Measurements from ENCODE around the gene CPVL.

GRCh38 chr7:29065181-29065857 lies 81.0 kb downstream of the CPVL start:
- TF ChIP-seq, protein P1, sequence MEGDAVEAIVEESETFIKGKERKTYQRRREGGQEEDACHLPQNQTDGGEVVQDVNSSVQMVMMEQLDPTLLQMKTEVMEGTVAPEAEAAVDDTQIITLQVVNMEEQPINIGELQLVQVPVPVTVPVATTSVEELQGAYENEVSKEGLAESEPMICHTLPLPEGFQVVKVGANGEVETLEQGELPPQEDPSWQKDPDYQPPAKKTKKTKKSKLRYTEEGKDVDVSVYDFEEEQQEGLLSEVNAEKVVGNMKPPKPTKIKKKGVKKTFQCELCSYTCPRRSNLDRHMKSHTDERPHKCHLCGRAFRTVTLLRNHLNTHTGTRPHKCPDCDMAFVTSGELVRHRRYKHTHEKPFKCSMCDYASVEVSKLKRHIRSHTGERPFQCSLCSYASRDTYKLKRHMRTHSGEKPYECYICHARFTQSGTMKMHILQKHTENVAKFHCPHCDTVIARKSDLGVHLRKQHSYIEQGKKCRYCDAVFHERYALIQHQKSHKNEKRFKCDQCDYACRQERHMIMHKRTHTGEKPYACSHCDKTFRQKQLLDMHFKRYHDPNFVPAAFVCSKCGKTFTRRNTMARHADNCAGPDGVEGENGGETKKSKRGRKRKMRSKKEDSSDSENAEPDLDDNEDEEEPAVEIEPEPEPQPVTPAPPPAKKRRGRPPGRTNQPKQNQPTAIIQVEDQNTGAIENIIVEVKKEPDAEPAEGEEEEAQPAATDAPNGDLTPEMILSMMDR (IDR thresholded peaks at IDR 0.05; ENCODE audit: low read depth, low read length) = no peak
- TF ChIP-seq EZH2phosphoT487 (IDR thresholded peaks at IDR 0.05; ENCODE audit: low read depth) = no peak

Data from OCI-LY3 (cell line).